CD4-positive, CD25-positive, alpha-beta regulatory T cell (primary cell): Measurements from ENCODE around the gene RFX8. TPM values are rescaled to one million over a fixed set of nuclear protein-coding genes. Genes with fewer than 3 reads are reported as not detected.

Experiments used
- ATAC-seq, 2 donors: fragments of 150-1000 bp; cut with Tn5 transposase; one replicate each; pipeline ENCODE4 v1.10.0; 2021; ENCODE audit warnings: low read depth in 2 of 2, moderate number of reproducible peaks in 2 of 2, moderate library complexity in 1 of 2
- DNase-seq, 3 donors: peaks; one replicate each; pipeline versions ENCODE4 v3.0.0 to v3.0.0-alpha.2; 2012 to 2022; ENCODE audit warnings: mixed read lengths in 1 of 3
- H3K27ac ChIP-seq: one replicate; pipeline ENCODE4 v1.7.0; 2013; ENCODE audit warnings: mild to moderate bottlenecking, low read length; ENCODE audit not compliant: insufficient read depth, poor library complexity, severe bottlenecking
- H3K27me3 ChIP-seq: one replicate; pipeline ENCODE4 v1.7.0; 2013; ENCODE audit warnings: low read length; ENCODE audit not compliant: control insufficient read depth, insufficient read depth
- H3K36me3 ChIP-seq: one replicate; pipeline ENCODE4 v1.7.0; 2013; ENCODE audit warnings: mild to moderate bottlenecking, low read length, moderate library complexity; ENCODE audit not compliant: control insufficient read depth, insufficient read depth
- H3K4me1 ChIP-seq: 2 replicates; pipeline ENCODE4 v1.7.0; 2013; ENCODE audit warnings: mild to moderate bottlenecking, low read length; ENCODE audit not compliant: insufficient read depth, control insufficient read depth, poor library complexity, severe bottlenecking
- H3K4me3 ChIP-seq: one replicate; pipeline ENCODE4 v1.7.0; 2013; ENCODE audit warnings: low read depth, mild to moderate bottlenecking, low read length, moderate library complexity
- H3K9me3 ChIP-seq, 2 experiments: 1 replicate in 1 of 2; 2 replicates in 1 of 2; pipeline ENCODE4 v1.7.0; 2013; ENCODE audit warnings: low read length in 2 of 2, mild to moderate bottlenecking in 1 of 2, moderate library complexity in 1 of 2; ENCODE audit not compliant: control insufficient read depth in 2 of 2
- H3K27ac Mint-ChIP-seq, 3 donors: one replicate each; pipeline ENCODE4 v1.8.0; 2020 to 2022; ENCODE audit warnings: mild to moderate bottlenecking in 3 of 3, mixed read lengths in 3 of 3, moderate library complexity in 2 of 3
- H3K27me3 Mint-ChIP-seq: one replicate; pipeline ENCODE4 v1.8.0; 2022; ENCODE audit warnings: mild to moderate bottlenecking, mixed read lengths
- H3K36me3 Mint-ChIP-seq: one replicate; pipeline ENCODE4 v1.8.0; 2020; ENCODE audit warnings: mixed read lengths
- H3K4me1 Mint-ChIP-seq, 4 donors: one replicate each; pipeline ENCODE4 v1.8.0; 2020 to 2022; ENCODE audit warnings: mixed read lengths in 4 of 4, mild to moderate bottlenecking in 1 of 4
- H3K4me3 Mint-ChIP-seq, 4 donors: one replicate each; pipeline ENCODE4 v1.8.0; 2020 to 2022; ENCODE audit warnings: mild to moderate bottlenecking in 4 of 4, mixed read lengths in 4 of 4, moderate library complexity in 3 of 4
- H3K9me3 Mint-ChIP-seq, 7 donors: one replicate each; pipeline ENCODE4 v1.8.0; 2020 to 2022; ENCODE audit warnings: mixed read lengths in 7 of 7, mild to moderate bottlenecking in 3 of 7, moderate library complexity in 2 of 7
- polyA plus RNA-seq, 4 donors: library from polyadenylated mRNA; unstranded; fragments of 300-500 nt; fragmentation: Illumina TruSeq; gene quantifications; one replicate each; pipeline ENCODE4 v1.2.3, GENCODE V29; 2021
- total RNA-seq: library from RNA; stranded (reverse); gene quantifications from one replicate; pipeline ENCODE4 v1.2.3, GENCODE V29; 2022

RFX8 gene
- total and polyA plus RNA-seq, 5 donors from 2014 or later: 0.16 to 5.5 (median 0.50) TPM; not detected in 2

- no peaks in the 10 kb centered on the region for H3K36me3 ChIP-seq
- H3K4me1 Mint-ChIP-seq: peaks cover 2 to 8% (median 5%) of the 10 kb centered on the region in 4 donors
- H3K27ac ChIP-seq: no peak overlapping the region
- ATAC-seq (no peak), DNase-seq (no peak)
- H3K27me3 ChIP-seq: no peaks in the 10 kb centered on the region
- no peaks in the 10 kb centered on the region for H3K9me3 Mint-ChIP-seq
- H3K27me3 Mint-ChIP-seq: no peaks in the 10 kb centered on the region
- H3K4me3 ChIP-seq: no peak overlapping the region
- H3K4me1 ChIP-seq: no peaks in the 10 kb centered on the region
- peak overlapping the region in 1 of 3 donors; percentile 20 for H3K27ac Mint-ChIP-seq
- H3K36me3 Mint-ChIP-seq: no peaks in the 10 kb centered on the region
- H3K9me3 ChIP-seq: no peaks in the 10 kb centered on the region
- H3K4me3 Mint-ChIP-seq: no peak overlapping the region
These were observed 5.9 kb upstream of the RFX8 start for GRCh38 chr2:101480764-101481163.

- Mint-ChIP-seq H3K36me3 (no peaks in the 10 kb centered on the region), H3K27ac (no peak overlapping the region), H3K4me3 (no peak overlapping the region), H3K27me3 (no peaks in the 10 kb centered on the region), H3K4me1 (peaks cover 3 to 14% (median 8%) of the 10 kb centered on the region in 4 donors), H3K9me3 (no peaks in the 10 kb centered on the region)
- Histone ChIP-seq H3K27me3 (no peaks in the 10 kb centered on the region), H3K4me1 (peaks cover 5% of the 10 kb centered on the region), H3K4me3 (no peak overlapping the region), H3K27ac (no peak overlapping the region), H3K9me3 (no peaks in the 10 kb centered on the region), H3K36me3 (no peaks in the 10 kb centered on the region)
- ATAC-seq: no peak
- peak in 1 of 3 donors; percentile 21 for DNase-seq
These were observed 4.9 kb upstream of the RFX8 start for GRCh38 chr2:101479810-101480209.

DNA sequence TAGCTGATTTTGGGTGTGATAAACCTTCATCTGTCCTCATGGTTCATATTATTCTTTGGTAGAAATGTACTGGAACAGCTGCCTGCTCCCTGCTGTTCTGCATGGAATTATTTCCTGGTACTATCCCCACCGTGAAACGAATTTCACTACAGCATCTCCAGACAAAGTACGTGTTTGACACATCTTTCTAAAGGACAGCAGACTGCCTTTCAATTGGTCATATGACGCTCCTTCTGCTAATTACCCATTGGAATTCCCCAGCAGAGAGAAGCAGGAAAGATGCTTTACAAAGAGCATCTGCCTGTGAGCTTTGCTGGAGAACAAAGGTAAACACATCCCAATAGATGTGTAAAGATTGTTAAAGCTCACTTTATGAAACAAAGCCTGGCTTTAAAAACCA lies 4.4 kb upstream of the RFX8 start:
- DNase-seq (no peak), ATAC-seq (no peak)
- Mint-ChIP-seq H3K9me3 (no peaks in the 10 kb centered on the region), H3K4me1 (peaks cover 3 to 16% (median 9%) of the 10 kb centered on the region in 4 donors), H3K36me3 (no peaks in the 10 kb centered on the region), H3K27ac (no peak overlapping the region), H3K27me3 (no peaks in the 10 kb centered on the region), H3K4me3 (no peak overlapping the region)
- no peaks in the 10 kb centered on the region for H3K27me3 ChIP-seq
- H3K27ac ChIP-seq: no peak overlapping the region
- H3K4me1 ChIP-seq: peaks cover 9% of the 10 kb centered on the region
- H3K9me3 ChIP-seq: no peaks in the 10 kb centered on the region
- no peaks in the 10 kb centered on the region for H3K36me3 ChIP-seq
- H3K4me3 ChIP-seq: no peak overlapping the region

- Mint-ChIP-seq H3K27ac (no peak overlapping the region), H3K4me1 (peaks cover 3 to 17% (median 12%) of the 10 kb centered on the region in 4 donors), H3K27me3 (no peaks in the 10 kb centered on the region), H3K36me3 (no peaks in the 10 kb centered on the region), H3K9me3 (no peaks in the 10 kb centered on the region), H3K4me3 (peak overlapping the region in 1 of 4 donors; percentile 21)
- Histone ChIP-seq H3K27ac (no peak overlapping the region), H3K36me3 (no peaks in the 10 kb centered on the region), H3K4me3 (no peak overlapping the region), H3K4me1 (peaks cover 13% of the 10 kb centered on the region), H3K27me3 (no peaks in the 10 kb centered on the region), H3K9me3 (no peaks in the 10 kb centered on the region)
- ATAC-seq (no peak), DNase-seq (no peak)
These were observed 3.5 kb upstream of the RFX8 start for GRCh38 chr2:101478181-101479001.

- Histone ChIP-seq H3K4me3 (no peak overlapping the region), H3K9me3 (no peaks in the 10 kb centered on the region), H3K27ac (no peak overlapping the region), H3K27me3 (no peaks in the 10 kb centered on the region), H3K4me1 (peaks cover 14% of the 10 kb centered on the region), H3K36me3 (no peaks in the 10 kb centered on the region)
- ATAC-seq (no peak), DNase-seq (no peak)
- Mint-ChIP-seq H3K4me3 (peak overlapping the region in 1 of 4 donors; percentile 2), H3K4me1 (peaks cover 3 to 24% (median 13%) of the 10 kb centered on the region in 4 donors), H3K27me3 (no peaks in the 10 kb centered on the region), H3K36me3 (no peaks in the 10 kb centered on the region), H3K27ac (no peak overlapping the region), H3K9me3 (no peaks in the 10 kb centered on the region)
These were observed 2.6 kb upstream of the RFX8 start for GRCh38 chr2:101477556-101477955.

DNA sequence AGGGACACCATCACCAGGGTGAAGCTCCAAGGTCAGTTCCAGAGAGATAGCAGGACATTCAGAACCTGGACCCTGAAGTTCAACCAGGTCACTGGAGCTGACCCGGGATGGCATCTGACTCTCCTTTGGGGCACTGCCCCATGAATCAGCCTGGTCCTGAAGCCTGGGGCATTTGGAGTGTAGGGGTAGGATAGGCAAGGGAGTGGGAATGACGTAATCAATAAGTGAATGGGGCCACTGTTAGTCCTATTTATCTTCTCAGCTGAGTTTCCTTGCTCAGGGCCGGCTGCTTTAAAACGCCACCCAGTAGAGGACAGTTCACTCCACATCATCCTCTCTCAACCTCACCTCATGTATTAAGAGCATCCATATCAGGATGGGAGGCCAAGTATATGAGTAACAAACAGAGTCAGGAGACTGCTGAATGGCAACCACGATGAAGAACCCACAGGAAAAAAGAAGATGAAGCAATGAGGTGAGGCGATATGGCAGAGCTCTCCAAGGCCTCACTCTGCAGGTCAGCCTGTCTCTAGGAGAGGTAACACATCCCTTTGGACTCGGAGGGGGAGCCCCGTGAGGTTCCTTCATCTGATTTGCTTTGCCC lies 1.8 kb upstream of the RFX8 start:
- peaks cover 3 to 25% (median 13%) of the 10 kb centered on the region in 4 donors for H3K4me1 Mint-ChIP-seq
- H3K27me3 Mint-ChIP-seq: no peaks in the 10 kb centered on the region
- no peak overlapping the region for H3K27ac Mint-ChIP-seq

GRCh38 chr2:101473911-101474701 lies 806 bp downstream of the RFX8 start:
- Histone ChIP-seq H3K4me1 (peaks cover 14% of the 10 kb centered on the region), H3K4me3 (peak overlapping the region; percentile 84), H3K27ac (peak overlapping the region; percentile 2), H3K9me3 (no peaks in the 10 kb centered on the region), H3K36me3 (no peaks in the 10 kb centered on the region), H3K27me3 (no peaks in the 10 kb centered on the region)
- Mint-ChIP-seq H3K27ac (peak overlapping the region; percentile 11 to 89 (median 62)), H3K4me3 (peak overlapping the region; percentile 87 to 98 (median 90)), H3K4me1 (peaks cover 3 to 21% (median 13%) of the 10 kb centered on the region in 4 donors), H3K9me3 (no peaks in the 10 kb centered on the region), H3K27me3 (no peaks in the 10 kb centered on the region), H3K36me3 (no peaks in the 10 kb centered on the region)
- peak; percentile 32 to 53 for ATAC-seq
- peak; percentile 10 to 53 (median 30) for DNase-seq

More for the DNA sequence above, 1.8 kb upstream of the RFX8 start:
- no peaks in the 10 kb centered on the region for H3K27me3 ChIP-seq
- H3K9me3 Mint-ChIP-seq: no peaks in the 10 kb centered on the region
- no peak for ATAC-seq
- H3K9me3 ChIP-seq: no peaks in the 10 kb centered on the region
- no peak for DNase-seq
- no peak overlapping the region for H3K27ac ChIP-seq
- peaks cover 14% of the 10 kb centered on the region for H3K4me1 ChIP-seq
- H3K4me3 Mint-ChIP-seq: no peak overlapping the region
- no peaks in the 10 kb centered on the region for H3K36me3 ChIP-seq
- H3K36me3 Mint-ChIP-seq: no peaks in the 10 kb centered on the region
- H3K4me3 ChIP-seq: no peak overlapping the region
